ENCODE data around the gene HELB. TPM values are rescaled to one million over a fixed set of nuclear protein-coding genes. Genes with fewer than 3 reads are reported as not detected.

The HELB gene
- polyA plus RNA-seq, 1 donor from 2014 or later: 1.8 TPM

DNA sequence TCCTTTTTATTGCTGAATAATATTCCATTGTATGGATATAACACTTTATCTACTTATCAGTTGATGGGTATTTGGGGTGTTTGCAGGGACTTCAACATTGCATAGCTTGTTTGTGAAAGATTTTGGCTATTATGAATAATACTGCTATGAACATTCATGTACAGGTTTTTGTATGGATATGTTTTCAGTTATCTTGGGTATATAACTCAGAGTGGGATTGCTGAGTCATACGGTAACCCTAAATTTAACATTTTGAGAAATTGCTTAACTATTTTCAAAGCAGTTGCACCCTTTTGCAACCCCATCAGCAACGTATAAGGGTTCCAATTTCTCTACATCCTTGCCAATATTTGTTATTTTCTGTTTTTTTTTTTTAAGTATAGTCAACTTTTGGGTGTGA is 27.3 kb upstream of the HELB start:
- Histone ChIP-seq H3K9ac (ENCODE audit: low read length) (no peak overlapping the region), H3K9me2 (ENCODE audit: insufficient read depth, low read length) (no peaks in the 10 kb centered on the region), H3K36me3 (ENCODE audit: insufficient read depth, low read length) (no peaks in the 10 kb centered on the region), H2AFZ (ENCODE audit: low read depth, low read length) (no peak overlapping the region), H3K79me2 (replicated peaks; ENCODE audit: insufficient read depth, low read length) (no peaks in the 10 kb centered on the region), H3K4me3 (ENCODE audit: low read length) (no peak overlapping the region), H3K4me2 (ENCODE audit: low read length) (no peak overlapping the region), H3K9me3 (ENCODE audit: low read length) (no peaks in the 10 kb centered on the region), H3K27me3 (ENCODE audit: insufficient read depth, low read depth, low read length) (no peaks in the 10 kb centered on the region), H3K27ac (ENCODE audit: low read length) (no peak overlapping the region), H4K20me1 (ENCODE audit: insufficient read depth) (no peaks in the 10 kb centered on the region), H3F3A (ENCODE audit: insufficient read depth, low read length, poor library complexity, severe bottlenecking) (no peaks in the 10 kb centered on the region)
- TF ChIP-seq, protein P1, sequence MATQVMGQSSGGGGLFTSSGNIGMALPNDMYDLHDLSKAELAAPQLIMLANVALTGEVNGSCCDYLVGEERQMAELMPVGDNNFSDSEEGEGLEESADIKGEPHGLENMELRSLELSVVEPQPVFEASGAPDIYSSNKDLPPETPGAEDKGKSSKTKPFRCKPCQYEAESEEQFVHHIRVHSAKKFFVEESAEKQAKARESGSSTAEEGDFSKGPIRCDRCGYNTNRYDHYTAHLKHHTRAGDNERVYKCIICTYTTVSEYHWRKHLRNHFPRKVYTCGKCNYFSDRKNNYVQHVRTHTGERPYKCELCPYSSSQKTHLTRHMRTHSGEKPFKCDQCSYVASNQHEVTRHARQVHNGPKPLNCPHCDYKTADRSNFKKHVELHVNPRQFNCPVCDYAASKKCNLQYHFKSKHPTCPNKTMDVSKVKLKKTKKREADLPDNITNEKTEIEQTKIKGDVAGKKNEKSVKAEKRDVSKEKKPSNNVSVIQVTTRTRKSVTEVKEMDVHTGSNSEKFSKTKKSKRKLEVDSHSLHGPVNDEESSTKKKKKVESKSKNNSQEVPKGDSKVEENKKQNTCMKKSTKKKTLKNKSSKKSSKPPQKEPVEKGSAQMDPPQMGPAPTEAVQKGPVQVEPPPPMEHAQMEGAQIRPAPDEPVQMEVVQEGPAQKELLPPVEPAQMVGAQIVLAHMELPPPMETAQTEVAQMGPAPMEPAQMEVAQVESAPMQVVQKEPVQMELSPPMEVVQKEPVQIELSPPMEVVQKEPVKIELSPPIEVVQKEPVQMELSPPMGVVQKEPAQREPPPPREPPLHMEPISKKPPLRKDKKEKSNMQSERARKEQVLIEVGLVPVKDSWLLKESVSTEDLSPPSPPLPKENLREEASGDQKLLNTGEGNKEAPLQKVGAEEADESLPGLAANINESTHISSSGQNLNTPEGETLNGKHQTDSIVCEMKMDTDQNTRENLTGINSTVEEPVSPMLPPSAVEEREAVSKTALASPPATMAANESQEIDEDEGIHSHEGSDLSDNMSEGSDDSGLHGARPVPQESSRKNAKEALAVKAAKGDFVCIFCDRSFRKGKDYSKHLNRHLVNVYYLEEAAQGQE (IDR thresholded peaks at IDR 0.05; ENCODE audit: borderline replicate concordance): no peak
- no peak for TF ChIP-seq EZH2 (IDR thresholded peaks at IDR 0.05; ENCODE audit: borderline replicate concordance, insufficient read depth, low read length, poor library complexity, severe bottlenecking)

DNA sequence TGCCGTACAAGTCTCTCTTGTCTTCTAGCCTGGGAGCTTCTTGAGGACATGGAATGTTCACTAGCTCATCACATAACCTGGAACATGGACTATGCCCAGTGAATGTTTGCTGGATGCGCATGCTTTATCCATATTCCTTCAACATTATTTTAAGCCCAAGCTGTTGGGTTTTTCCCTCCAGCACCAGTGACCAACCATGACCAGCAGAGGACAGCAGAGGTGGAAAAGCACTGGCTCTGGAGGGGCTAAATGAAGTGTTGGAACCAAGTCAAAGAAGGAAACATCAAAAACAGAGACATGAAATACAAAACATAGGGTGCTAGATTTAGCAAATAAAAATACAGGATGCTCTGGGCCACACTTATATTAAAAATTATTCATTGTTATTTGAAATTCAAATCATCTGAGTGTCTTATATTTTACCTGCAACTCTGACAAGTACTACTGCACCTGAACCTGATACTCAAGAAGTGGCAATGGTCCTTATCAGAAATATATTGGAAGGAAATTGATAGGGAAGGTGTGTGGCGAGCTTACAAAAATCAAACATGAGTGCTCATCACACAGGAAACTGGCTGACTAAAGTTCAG is 23.1 kb upstream of the HELB start:
- no peak overlapping the region for H3K4me3 ChIP-seq (ENCODE audit: low read length)
- no peak overlapping the region for H2AFZ ChIP-seq (ENCODE audit: low read depth, low read length)
- no peaks in the 10 kb centered on the region for H3K9me3 ChIP-seq (ENCODE audit: low read length)
- H3F3A ChIP-seq (ENCODE audit: insufficient read depth, low read length, poor library complexity, severe bottlenecking): no peaks in the 10 kb centered on the region
- H3K36me3 ChIP-seq (ENCODE audit: insufficient read depth, low read length): no peaks in the 10 kb centered on the region
- no peaks in the 10 kb centered on the region for H3K79me2 ChIP-seq (replicated peaks; ENCODE audit: insufficient read depth, low read length)
- H4K20me1 ChIP-seq (ENCODE audit: insufficient read depth): no peaks in the 10 kb centered on the region
- no peaks in the 10 kb centered on the region for H3K9me2 ChIP-seq (ENCODE audit: insufficient read depth, low read length)
- H3K27ac ChIP-seq (ENCODE audit: low read length): no peak overlapping the region
- no peak overlapping the region for H3K4me2 ChIP-seq (ENCODE audit: low read length)
- TF ChIP-seq MXI1 (conservative IDR thresholded peaks at IDR 0.05; ENCODE audit: poor library complexity, severe bottlenecking): no peak
- no peak for TF ChIP-seq RAD21 (conservative IDR thresholded peaks at IDR 0.05)
- TF ChIP-seq, protein P2, sequence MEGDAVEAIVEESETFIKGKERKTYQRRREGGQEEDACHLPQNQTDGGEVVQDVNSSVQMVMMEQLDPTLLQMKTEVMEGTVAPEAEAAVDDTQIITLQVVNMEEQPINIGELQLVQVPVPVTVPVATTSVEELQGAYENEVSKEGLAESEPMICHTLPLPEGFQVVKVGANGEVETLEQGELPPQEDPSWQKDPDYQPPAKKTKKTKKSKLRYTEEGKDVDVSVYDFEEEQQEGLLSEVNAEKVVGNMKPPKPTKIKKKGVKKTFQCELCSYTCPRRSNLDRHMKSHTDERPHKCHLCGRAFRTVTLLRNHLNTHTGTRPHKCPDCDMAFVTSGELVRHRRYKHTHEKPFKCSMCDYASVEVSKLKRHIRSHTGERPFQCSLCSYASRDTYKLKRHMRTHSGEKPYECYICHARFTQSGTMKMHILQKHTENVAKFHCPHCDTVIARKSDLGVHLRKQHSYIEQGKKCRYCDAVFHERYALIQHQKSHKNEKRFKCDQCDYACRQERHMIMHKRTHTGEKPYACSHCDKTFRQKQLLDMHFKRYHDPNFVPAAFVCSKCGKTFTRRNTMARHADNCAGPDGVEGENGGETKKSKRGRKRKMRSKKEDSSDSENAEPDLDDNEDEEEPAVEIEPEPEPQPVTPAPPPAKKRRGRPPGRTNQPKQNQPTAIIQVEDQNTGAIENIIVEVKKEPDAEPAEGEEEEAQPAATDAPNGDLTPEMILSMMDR (IDR thresholded peaks at IDR 0.05; ENCODE audit: poor library complexity, severe bottlenecking): no peak
- no peak for TF ChIP-seq TAF1 (IDR thresholded peaks at IDR 0.05; ENCODE audit: low read depth)
- TF ChIP-seq, protein P1 (IDR thresholded peaks at IDR 0.05; ENCODE audit: borderline replicate concordance): no peak
- TF ChIP-seq EP300 (conservative IDR thresholded peaks at IDR 0.05; ENCODE audit: poor library complexity, severe bottlenecking): no peak
- TF ChIP-seq SMC3 (conservative IDR thresholded peaks at IDR 0.05; ENCODE audit: poor library complexity): no peak
- TF ChIP-seq EZH2 (IDR thresholded peaks at IDR 0.05; ENCODE audit: borderline replicate concordance, insufficient read depth, low read length, poor library complexity, severe bottlenecking): no peak
- no peak for TF ChIP-seq POLR2AphosphoS5 (IDR thresholded peaks at IDR 0.05)
- H3K9ac ChIP-seq (ENCODE audit: low read length): no peak overlapping the region
- no peaks in the 10 kb centered on the region for H3K27me3 ChIP-seq (ENCODE audit: insufficient read depth, low read depth, low read length)
